Hypothalamus (tissue), 51 donors: ENCODE results near the gene CLSTN2.
A peak's percentile ranks its signal among the peaks of the same experiment; 100 is the strongest.

Source experiments
- DNase-seq, 51 donors: peaks; one replicate each; lab custom pipeline; 2025; lab: John Stamatoyannopoulos, UW

The CLSTN2 gene

DNA sequence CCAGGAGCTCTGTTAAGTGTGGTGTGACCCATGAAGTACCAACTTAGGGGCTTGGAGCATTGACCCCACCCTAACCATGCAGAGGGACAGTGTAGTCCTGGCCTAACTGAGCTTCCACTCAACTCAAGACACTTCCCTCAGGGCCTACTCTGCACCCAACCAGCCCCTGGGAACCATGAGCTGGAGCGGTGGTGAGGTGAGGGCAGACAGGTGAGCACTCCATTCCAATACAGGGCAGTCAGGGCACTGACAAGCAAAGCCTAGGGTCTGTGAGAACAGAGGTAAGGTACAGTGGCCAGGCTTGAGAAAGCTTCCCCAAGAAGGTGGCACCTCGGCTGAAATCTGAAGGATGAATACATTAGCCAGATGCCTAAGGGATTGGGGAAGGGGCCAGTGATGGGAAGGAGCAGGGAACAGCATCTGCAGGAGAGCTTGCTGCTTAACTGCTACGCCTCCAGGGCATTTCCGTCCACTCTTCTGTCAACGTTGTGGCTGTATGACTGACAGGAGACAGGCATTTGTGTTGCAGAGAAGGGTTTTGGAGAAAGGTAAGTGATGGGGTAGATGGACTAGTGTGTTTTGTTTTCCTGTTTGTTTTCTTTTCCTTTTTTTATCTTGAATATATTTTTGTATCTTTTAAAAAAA lies 499.4 kb downstream of the CLSTN2 start:
- no peak for DNase-seq

DNA sequence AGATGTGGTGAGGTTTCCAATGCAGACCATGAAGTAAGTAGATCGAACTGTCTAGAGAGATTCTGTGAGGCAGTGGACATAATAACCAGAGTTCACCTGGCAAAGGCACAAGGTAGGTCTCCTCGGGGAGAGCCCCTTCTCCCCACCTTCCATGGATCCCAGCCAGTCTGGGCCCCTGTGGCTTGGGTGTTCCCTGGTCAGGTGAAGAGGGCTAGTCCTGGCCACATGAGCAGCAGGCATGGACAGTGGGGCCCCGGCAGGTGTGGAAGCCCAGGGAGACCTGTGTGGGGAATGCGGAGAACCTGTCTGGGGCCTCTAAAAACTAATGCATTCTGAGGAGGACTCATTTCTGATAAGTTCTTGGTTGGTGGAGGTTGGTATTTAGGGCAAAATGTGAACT lies 501.4 kb downstream of the CLSTN2 start:
- DNase-seq, result no peak

DNA sequence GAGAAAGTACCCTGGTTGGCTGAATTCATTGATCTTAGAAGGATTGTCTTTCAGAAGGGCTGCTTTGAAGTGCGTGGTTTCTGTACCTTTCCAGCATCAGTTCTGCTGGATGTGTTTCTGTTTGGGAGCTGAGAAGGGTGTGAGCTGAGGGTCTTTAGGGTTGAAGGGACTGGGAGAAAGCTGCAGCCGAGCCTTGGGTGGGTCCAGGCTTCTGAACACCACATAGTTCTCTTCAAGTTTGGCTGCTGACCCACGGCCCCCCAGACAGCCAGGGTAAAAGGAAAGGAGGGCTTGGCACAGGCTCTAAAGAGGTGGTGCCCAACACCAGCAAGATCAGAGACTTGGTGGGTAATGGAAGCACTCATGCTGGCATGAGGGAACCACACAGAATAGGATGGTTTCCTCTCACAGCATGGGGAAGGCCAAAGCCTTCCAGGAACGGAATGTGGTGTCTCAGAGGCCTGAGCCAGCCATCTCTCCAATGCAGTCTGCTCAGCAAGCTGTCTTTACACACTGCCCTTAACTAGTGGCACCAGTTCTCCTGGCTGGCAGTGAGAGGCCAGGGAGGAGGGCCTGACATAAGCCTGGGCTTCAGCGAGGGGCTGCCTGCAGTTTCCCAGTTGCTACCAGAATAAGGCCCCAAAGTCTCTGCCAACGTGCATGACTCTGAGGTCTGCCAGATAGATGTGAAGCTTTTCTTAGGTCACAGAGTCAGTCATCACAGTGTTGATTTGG lies 503.9 kb downstream of the CLSTN2 start:
- no peak for DNase-seq

DNA sequence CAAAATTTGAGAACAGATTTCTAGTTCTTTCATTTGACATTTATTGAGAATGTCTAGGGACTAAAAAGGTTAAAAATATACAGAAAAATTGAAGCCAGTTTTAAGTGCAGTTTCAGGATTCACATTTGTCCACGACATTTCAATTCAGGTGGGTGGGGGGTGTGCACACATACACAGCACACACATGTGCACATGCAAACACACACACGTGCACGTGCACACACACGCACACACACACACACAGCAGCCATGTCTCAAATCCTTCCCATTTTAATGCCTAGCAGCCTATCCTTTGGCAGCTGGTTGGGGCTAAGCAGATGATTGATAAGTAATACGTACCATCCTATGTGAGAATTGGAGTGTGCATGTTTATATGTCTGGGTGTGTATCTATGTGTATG lies 504.5 kb downstream of the CLSTN2 start:
- DNase-seq, result no peak

DNA sequence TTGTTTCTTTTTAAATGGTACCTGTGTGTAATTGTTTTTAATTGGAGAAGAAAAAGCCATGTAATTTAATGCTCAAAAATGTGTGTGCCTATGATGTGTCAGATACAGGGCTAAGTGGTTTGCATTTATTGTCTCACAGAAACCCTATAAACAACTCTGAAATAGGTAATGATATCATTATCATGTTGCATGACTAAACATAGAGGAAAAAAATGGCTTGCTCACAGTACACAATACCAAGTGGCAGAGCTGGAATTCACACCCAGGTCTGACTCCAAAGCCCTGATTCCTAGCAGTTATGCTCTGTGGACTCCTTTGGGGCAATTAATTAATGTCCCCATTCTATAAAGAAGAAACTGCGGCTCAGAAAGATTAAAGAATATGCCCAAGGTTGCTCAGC lies 505.5 kb downstream of the CLSTN2 start:
- no peak for DNase-seq

DNA sequence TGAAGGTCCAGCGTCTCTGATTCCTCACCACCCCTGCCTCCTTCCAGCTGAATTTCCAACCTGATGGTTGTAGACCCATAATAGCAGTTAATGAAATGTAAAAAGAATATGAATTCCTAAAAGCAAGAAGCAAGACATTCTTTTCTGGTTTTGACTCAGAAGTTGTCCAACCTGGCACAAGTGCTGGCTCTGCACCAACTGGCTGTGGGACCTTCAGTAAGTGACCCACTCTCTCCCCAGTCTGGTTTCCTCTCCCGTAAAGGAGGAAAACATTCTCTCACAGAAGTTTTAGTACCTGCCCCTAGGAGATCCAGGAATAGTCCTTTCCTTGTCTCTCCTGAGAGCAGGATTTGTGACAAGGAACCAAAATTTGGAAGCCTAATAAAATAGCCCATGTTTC lies 506.0 kb downstream of the CLSTN2 start:
- no peak for DNase-seq

DNA sequence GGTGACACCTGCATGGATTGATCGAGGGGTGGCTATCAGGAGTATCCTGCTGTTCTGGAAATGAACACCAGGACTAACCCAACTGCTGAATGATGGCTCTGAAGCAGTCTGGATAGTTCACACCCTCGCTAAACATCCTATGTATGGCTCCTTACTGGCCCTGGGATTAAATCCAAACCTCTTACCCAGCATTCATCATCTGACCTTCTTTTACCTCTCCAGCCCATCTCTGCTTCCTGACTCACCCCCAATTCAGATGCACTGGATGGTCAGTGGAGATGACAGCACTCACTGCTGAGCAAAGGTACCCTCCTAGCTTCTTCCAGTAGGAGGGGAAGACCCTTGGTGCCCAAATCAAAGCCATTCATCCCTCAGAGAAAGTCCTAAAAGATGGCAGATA lies 507.6 kb downstream of the CLSTN2 start:
- no peak for DNase-seq

DNA sequence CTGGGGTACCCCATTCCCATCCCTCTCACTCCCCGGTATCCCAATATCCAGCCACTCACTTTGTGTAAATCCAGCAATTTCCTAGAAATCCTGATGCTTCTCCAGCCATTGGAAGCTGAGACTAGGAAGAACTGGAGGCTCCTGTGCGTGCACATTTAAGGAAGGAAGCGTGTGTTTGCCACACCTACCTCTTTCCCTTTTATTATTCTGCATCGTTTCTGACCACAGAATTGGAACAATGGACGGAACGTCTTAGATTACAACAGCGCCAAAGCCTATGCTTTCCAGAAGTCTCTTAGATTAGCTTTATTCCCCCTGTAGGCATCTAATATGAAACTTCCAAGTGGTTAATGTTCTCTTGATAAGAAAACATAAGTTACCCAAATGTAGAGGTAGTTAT lies 508.1 kb downstream of the CLSTN2 start:
- DNase-seq, result no peak

DNA sequence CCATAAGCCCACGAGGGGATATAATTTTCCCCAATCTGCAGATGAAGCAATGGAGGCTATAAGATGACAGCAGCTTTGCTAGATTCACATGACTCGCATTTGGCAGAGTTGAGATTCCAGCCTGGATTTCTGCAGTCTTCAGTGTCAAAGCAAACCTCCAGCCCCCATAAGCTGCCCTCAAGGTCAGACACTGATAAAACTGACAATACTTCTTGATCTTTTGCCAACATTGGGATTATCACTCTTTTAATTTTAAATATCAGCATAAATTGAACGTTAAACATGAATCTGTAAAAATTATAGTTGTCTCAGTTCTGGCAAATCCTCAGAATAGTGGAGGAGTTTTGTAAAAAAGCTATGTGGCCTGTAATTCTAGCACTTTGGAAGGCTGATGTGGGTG lies 508.8 kb downstream of the CLSTN2 start:
- no peak for DNase-seq

DNA sequence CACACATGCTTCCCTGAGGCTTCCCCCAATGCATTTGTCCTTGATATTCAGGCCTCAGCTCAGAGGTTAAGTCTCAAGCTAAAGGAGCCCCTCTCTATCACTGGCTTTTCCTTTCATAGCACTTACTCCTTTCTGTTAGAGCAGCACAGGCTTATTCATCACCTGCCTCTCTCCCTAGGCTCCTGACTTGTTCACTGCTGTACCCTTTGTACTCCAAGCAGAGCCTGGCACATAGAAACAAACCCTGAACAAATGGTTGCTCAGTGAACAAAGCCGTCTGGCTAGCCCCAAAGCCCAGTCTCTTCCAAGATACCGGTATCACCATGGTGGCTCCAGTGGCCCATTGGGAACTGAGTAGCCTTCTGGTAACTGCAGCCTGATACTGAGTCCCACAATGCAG lies 511.7 kb downstream of the CLSTN2 start:
- DNase-seq, result peak in 4 of 51 donors; percentile 2 to 40 (median 6)

DNA sequence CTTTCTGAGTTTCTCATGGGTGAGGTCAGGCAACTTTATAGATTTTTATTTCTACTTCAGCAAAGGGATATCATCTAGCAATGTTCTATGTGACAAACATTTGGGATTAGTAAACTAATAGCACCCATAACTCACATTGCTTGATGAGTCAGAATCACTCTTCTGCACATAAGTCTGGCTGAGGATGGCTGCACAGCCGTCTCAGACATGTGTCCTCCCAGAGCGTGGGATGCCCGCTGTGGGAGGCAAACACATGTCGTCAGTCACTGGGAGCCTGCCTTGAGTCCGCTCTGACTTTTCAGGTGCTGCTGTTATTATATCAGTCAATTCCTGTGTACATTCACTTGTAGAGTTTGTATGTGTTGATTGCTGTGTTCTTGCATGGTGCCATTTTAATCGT lies 512.2 kb downstream of the CLSTN2 start:
- peak in 1 of 51 donors; percentile 40 for DNase-seq

DNA sequence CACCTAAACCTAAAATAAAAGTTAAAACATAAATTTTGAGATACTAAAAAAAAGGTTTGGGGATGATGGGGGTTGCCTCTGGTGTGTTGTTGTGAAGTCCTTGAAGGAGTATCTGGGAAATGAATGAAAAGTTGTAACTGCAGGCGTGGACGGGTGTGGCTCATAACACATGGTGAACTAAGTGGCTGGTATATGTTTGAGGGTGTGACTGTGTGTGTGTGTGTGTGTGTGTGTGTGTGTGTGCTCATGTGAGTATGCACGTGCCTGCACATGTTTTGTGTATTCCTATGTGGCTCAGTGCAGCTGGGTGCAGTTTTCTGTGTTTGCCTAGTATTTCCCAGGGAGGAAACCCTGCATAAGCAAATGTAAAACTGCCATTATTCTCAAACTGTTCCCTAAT lies 513.0 kb downstream of the CLSTN2 start:
- no peak for DNase-seq

DNA sequence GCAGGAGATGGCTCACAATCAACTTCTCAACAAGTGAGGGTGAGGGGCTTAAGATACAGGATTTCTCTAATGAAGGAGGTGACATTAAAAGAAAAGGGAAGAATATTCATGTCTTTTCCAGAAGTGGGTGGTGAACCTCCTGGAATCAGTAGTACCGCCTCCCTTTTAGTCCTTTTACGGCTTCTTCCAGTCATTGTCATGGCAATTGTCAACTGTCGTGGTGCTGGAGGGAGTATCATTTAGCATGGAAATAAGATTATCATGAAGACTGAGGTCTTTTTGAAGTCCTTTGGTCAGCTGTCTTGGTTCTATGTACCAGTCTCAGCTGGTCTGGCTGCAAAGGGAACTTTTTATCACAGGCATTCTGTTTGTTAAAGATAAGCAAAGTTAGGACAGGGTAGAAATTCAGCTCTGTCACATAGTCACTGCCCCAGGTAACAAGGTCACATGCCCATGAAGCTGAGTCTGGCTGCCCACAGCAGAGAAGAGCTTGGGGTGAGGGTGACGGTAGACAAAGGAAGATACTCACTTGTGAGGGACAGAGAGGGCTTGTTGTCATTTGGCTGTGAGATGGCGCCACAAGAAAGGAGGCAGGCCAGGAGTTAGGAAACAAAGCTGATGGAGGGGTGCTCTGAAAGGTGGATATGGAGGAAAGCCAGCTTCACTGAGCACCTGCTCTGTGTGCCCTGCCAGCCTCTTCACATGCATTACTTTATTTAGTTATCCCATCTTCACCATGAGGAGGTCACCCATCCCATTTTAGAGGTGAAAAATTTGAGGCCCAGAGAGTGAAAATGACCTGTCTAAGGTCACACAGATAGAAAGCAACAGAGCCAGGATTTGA lies 514.6 kb downstream of the CLSTN2 start:
- no peak for DNase-seq

DNA sequence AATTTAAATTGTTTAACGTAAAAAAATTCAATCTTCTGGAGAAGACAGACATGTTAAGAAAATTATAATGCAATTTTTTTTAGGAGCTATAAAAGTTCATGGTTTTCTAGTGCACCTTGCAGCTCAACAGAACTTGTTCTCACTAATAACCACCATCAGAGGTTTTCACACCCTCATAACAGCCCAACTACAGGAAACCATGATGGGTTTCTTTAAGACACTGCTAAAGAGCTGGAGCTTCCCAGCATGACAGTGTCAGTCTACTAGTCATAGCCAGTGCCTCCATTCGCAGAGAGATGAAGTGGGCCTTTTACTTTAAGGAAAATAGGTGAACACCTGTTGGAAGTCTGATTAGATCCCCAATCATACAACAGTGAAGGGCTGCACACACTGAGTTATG lies 518.8 kb downstream of the CLSTN2 start:
- DNase-seq, result no peak

DNA sequence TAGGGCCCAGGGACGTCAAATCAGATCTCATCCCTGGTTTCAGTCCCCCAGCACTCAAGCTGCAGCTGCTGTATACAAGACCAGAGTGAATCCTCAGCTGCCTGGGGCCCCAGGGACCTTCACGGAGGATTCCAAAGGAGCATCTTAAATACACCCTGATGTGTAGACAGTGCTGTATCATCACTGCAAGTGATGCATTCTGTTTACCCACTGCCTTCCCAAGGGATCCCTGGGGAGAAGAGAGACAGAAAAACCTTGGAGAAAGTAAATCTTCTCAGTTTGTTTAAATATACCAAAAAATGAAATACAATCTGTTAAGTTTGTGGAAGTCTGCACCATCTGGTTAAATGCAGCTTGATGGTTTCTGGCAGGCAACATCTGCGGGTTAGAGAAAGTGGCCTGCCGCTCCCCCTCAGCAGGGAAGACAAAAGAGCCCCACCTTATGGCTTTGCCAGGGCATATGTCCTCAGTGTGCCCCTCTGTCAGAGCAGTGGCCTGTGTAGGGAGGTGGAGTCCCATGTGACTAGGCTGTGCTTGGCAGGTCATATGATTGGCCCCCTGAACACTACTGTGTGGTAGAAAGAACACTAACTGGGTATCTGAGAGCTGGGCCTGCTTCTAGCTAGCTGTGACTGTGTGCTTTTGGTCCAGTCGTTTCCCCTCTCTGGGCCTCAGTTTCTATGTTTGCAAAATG lies 520.7 kb downstream of the CLSTN2 start:
- DNase-seq, result no peak

DNA sequence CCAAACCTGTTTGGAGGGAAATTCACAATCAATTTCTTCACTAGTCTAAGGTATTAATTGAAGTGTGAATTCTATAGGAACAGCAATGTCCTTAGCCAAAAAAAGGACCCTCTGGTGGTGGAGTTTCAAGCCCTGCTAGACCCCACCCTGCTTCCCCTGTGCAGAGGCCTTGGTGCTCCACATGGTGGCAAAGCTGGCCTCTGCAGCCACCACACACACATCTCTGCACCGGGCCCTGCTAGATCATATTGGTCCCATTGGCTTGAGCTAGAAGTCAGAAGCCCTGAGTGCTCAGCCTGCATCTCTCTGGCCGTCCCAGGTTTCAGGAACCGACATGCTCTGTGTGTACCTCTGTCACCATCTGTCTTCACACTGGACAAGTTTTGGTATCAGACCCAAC lies 522.0 kb downstream of the CLSTN2 start:
- no peak for DNase-seq

DNA sequence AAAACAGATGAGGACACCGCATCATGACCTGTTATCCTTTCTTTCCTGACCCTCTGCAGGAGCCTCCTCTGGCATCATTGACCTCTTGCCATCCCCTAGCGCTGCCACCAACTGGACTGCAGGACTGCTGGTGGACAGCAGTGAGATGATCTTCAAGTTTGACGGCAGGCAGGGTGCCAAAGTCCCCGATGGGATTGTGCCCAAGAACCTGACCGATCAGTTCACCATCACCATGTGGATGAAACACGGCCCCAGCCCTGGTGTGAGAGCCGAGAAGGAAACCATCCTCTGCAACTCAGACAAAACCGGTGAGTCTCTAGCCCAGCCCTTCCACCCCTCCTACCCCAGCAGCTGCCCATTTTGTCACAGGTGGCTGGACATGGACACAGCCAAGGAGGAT lies 524.5 kb downstream of the CLSTN2 start:
- no peak for DNase-seq

DNA sequence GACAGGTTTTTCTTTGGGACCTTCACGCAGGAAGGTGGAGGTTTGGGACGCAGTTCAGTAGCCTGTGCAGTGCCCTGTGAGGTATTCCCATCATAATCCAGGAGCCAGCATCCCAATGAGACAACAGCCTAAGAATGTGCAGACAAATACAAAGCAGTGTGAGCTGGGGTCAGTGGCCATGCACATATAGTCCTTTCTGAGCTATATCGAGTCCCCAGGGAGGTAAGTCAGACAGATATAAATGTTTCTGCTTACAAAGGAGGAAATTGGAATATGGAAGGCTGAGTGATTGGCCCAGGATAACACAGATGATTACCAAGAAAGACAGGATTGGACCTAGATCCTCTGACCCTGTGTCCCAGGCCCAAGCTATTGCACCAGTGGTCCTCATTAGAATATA lies 526.3 kb downstream of the CLSTN2 start:
- no peak for DNase-seq

DNA sequence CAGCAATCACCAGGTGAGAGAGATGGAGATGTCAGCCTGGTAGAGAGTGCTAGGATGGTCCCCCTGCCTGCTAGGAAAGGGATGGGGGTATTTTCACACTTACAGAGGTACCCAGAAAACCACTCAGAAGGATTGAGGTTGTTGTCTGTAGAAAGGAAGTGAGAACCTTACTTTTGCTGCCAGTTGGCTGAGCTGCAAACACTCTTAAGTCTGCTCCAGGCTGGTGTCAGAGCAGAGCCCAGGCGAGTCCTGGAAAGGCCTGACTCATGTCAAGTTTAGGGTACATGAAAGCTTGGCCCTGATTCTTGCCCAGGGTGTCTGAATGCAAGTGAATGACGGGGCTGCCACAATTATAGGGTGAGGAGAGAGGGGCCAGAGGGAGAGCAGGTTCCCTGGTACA lies 528.4 kb downstream of the CLSTN2 start:
- DNase-seq, result no peak

DNA sequence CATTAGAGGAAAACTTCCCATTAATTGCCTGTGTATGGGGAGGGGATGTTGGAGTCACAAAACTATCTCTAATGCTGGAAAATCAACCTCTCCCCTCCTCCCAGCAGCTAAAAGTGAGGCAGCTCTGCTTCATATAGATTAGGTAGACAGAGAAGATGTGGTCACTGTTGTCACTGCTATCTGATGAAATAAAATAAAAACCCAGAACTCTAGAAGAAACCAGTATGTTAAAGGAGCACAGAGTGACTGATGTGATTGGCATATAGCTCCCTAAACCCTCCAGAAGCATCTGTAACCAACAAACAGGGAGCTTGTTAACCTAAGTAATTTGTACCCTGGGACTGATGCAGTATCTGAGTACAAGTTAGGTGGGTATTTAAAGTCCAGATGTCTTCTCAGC lies 531.0 kb downstream of the CLSTN2 start:
- DNase-seq, result no peak

DNA sequence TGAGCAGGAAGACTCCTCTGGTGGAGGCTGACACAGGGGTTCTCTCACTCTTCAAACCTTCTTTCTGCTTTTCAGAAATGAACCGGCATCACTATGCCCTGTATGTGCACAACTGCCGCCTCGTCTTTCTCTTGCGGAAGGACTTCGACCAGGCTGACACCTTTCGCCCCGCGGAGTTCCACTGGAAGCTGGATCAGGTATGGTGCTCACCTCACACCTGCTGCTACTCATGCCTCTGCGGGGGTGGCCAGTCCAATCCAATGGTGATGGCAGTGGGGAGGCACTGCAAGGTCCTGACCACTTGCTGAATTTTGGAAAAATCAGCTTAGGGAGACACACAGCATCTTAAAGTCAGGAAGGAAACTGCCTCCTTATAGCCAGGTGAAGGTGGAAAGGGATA lies 531.5 kb downstream of the CLSTN2 start:
- no peak for DNase-seq
